GM12891 (cell line): ENCODE results near the gene PRKACB.

Experiments
- PAX5 ChIP-seq: IDR thresholded peaks from 2 replicates; pipeline ENCODE4 v1.6.1; 2011; ENCODE audit warnings: low read length, moderate library complexity, mild to moderate bottlenecking; ENCODE audit not compliant: insufficient read depth, severe bottlenecking
- POLR2A ChIP-seq: IDR thresholded peaks from 2 replicates; pipeline ENCODE4 v1.6.1; 2011; ENCODE audit warnings: low read depth, low read length, control low read depth
- POLR2AphosphoS5 ChIP-seq: IDR thresholded peaks from 2 replicates; pipeline ENCODE4 v1.6.1; 2011; ENCODE audit warnings: low read depth, low read length, control low read depth
- SPI1 ChIP-seq: IDR thresholded peaks from 2 replicates; pipeline ENCODE4 v1.6.1; 2011; ENCODE audit warnings: low read depth, low read length, control low read depth
- TAF1 ChIP-seq: IDR thresholded peaks from 2 replicates; pipeline ENCODE4 v1.6.1; 2011; ENCODE audit warnings: low read depth, low read length, control low read depth

GRCh38 chr1:84277343-84278059 is 133.4 kb downstream of the PRKACB start:
- TF ChIP-seq POLR2A (no peak), TAF1 (no peak), SPI1 (no peak), POLR2AphosphoS5 (no peak), PAX5 (no peak)
